H9 (cell line): ENCODE results near the gene GTPBP6. TPM values are rescaled to one million over a fixed set of nuclear protein-coding genes. Genes with fewer than 3 reads are reported as not detected.

Source experiments
- DNase-seq: peaks from one replicate; pipeline ENCODE4 v3.0.0-alpha.2; 2017
- H2AFZ ChIP-seq: one replicate; pipeline ENCODE4 v1.6.1; 2013; ENCODE audit warnings: mild to moderate bottlenecking, low read length, control low read depth, moderate library complexity
- H2AK5ac ChIP-seq: 2 replicates; pipeline ENCODE4 v1.6.1; 2013; ENCODE audit warnings: low read length, control low read depth, mixed read lengths; ENCODE audit not compliant: insufficient read length
- H2BK120ac ChIP-seq: one replicate; pipeline ENCODE4 v1.6.1; 2013; ENCODE audit warnings: low read depth, mild to moderate bottlenecking, low read length, control low read depth, inconsistent platforms; ENCODE audit not compliant: poor library complexity, severe bottlenecking
- H2BK12ac ChIP-seq: 2 replicates; pipeline ENCODE4 v1.6.1; 2013; ENCODE audit warnings: low read length, control low read depth, mixed read lengths, low read depth; ENCODE audit not compliant: insufficient read length
- H2BK15ac ChIP-seq: 2 replicates; pipeline ENCODE4 v1.6.1; 2013; ENCODE audit warnings: low read depth, low read length, control low read depth
- H2BK20ac ChIP-seq: one replicate; pipeline ENCODE4 v1.6.1; 2013; ENCODE audit warnings: low read depth, mild to moderate bottlenecking, low read length, control low read depth, inconsistent platforms; ENCODE audit not compliant: poor library complexity, severe bottlenecking
- H2BK5ac ChIP-seq: 2 replicates; pipeline ENCODE4 v1.6.1; 2013; ENCODE audit warnings: low read length, control low read depth, mixed read lengths; ENCODE audit not compliant: insufficient read length
- H3K14ac ChIP-seq: 2 replicates; pipeline ENCODE4 v1.6.1; 2013; ENCODE audit warnings: low read length, control low read depth; ENCODE audit not compliant: insufficient read depth
- H3K18ac ChIP-seq: 2 replicates; pipeline ENCODE4 v1.6.1; 2013; ENCODE audit warnings: low read depth, mild to moderate bottlenecking, mixed read lengths, low read length, control low read depth; ENCODE audit not compliant: insufficient read length
- H3K23ac ChIP-seq: 2 replicates; pipeline ENCODE4 v1.6.1; 2013; ENCODE audit warnings: low read length, control low read depth, mixed read lengths, low read depth; ENCODE audit not compliant: insufficient read length
- H3K23me2 ChIP-seq: 2 replicates; pipeline ENCODE4 v1.6.1; 2013; ENCODE audit warnings: low read depth, mild to moderate bottlenecking, mixed read lengths, low read length, control low read depth; ENCODE audit not compliant: insufficient read length, poor library complexity, severe bottlenecking
- H3K27ac ChIP-seq: 2 replicates; pipeline ENCODE4 v1.5.1; 2013; ENCODE audit warnings: low read length, control low read depth, mixed read lengths, low read depth; ENCODE audit not compliant: insufficient read length
- H3K27me3 ChIP-seq: 2 replicates; pipeline ENCODE4 v1.6.1; 2013; ENCODE audit warnings: low read length, control low read depth, inconsistent platforms; ENCODE audit not compliant: insufficient read depth
- H3K4ac ChIP-seq: 2 replicates; pipeline ENCODE4 v1.6.1; 2013; ENCODE audit warnings: low read depth, mild to moderate bottlenecking, control low read depth, inconsistent platforms, low read length, moderate library complexity
- H3K4me1 ChIP-seq: 2 replicates; pipeline ENCODE4 v1.6.1; 2013; ENCODE audit warnings: low read length, control low read depth, inconsistent platforms; ENCODE audit not compliant: insufficient read depth
- H3K4me2 ChIP-seq: 2 replicates; pipeline ENCODE4 v1.6.1; 2013; ENCODE audit warnings: low read length, control low read depth, mixed read lengths; ENCODE audit not compliant: insufficient read length, insufficient read depth
- H3K56ac ChIP-seq: 2 replicates; pipeline ENCODE4 v1.6.1; 2013; ENCODE audit warnings: low read depth, mild to moderate bottlenecking, mixed read lengths, low read length, control low read depth; ENCODE audit not compliant: insufficient read length
- H3K79me1 ChIP-seq: 2 replicates; pipeline ENCODE4 v1.6.1; 2013; ENCODE audit warnings: low read depth, mild to moderate bottlenecking, moderate library complexity, low read length, control low read depth, inconsistent platforms; ENCODE audit not compliant: insufficient read depth, poor library complexity, severe bottlenecking
- H3K79me2 ChIP-seq: 2 replicates; pipeline ENCODE4 v1.6.1; 2013; ENCODE audit warnings: low read length, control low read depth, inconsistent platforms; ENCODE audit not compliant: insufficient read depth
- H3K9ac ChIP-seq: 2 replicates; pipeline ENCODE4 v1.6.1; 2013; ENCODE audit warnings: low read length, control low read depth, mixed read lengths; ENCODE audit not compliant: insufficient read length; ENCODE audit errors: extremely low read depth
- H3K9me3 ChIP-seq: one replicate; pipeline ENCODE4 v1.6.1; 2013; ENCODE audit warnings: low read depth, low read length, inconsistent platforms; ENCODE audit not compliant: control insufficient read depth
- H3T11ph ChIP-seq: one replicate; pipeline ENCODE4 v1.6.1; 2013; ENCODE audit warnings: mild to moderate bottlenecking, low read length, control low read depth, inconsistent platforms
- H4K20me1 ChIP-seq: one replicate; pipeline ENCODE4 v1.6.1; 2013; ENCODE audit not compliant: control insufficient read depth, insufficient read length, insufficient read depth
- H4K5ac ChIP-seq: 2 replicates; pipeline ENCODE4 v1.6.1; 2013; ENCODE audit warnings: low read depth, mild to moderate bottlenecking, mixed read lengths, low read length, control low read depth; ENCODE audit not compliant: insufficient read length
- H4K8ac ChIP-seq: replicated peaks from 2 replicates; pipeline ENCODE4 v1.6.1; 2013; ENCODE audit warnings: low read length, control low read depth, mixed read lengths, low read depth; ENCODE audit not compliant: insufficient read length
- H4K91ac ChIP-seq: 2 replicates; pipeline ENCODE4 v1.6.1; 2013; ENCODE audit warnings: low read depth, mild to moderate bottlenecking, moderate library complexity, mixed read lengths, low read length, control low read depth; ENCODE audit not compliant: insufficient read length
- H3K27ac Mint-ChIP-seq, 3 experiments: 2 replicates in 2 of 3; 3 replicates in 1 of 3; pipeline ENCODE4 v1.8.0; 2020 to 2021; ENCODE audit warnings: mixed read lengths in 3 of 3, mild to moderate bottlenecking in 1 of 3, moderate library complexity in 1 of 3
- H3K27me3 Mint-ChIP-seq: 2 replicates; pipeline ENCODE4 v1.8.0; 2021; ENCODE audit warnings: low read depth, mild to moderate bottlenecking, moderate library complexity, mixed read lengths
- H3K36me3 Mint-ChIP-seq, 3 experiments: 2 replicates in 2 of 3; 3 replicates in 1 of 3; pipeline ENCODE4 v1.8.0; 2020 to 2021; ENCODE audit warnings: low read depth in 3 of 3, mixed read lengths in 3 of 3; ENCODE audit not compliant: insufficient read depth in 1 of 3
- H3K4me1 Mint-ChIP-seq, 2 experiments: 2 replicates each; pipeline ENCODE4 v1.8.0; 2020; ENCODE audit warnings: mixed read lengths in 2 of 2
- H3K4me3 Mint-ChIP-seq, 2 experiments: 2 replicates in 1 of 2; 3 replicates in 1 of 2; pipeline ENCODE4 v1.8.0; 2020 to 2021; ENCODE audit warnings: mild to moderate bottlenecking in 2 of 2, mixed read lengths in 2 of 2, moderate library complexity in 1 of 2
- H3K9me3 Mint-ChIP-seq, 2 experiments: 2 replicates in 1 of 2; 3 replicates in 1 of 2; pipeline ENCODE4 v1.8.0; 2020; ENCODE audit warnings: mild to moderate bottlenecking in 2 of 2, mixed read lengths in 2 of 2, moderate library complexity in 1 of 2
- CTCF ChIP-seq: fragments of 200-600 bp; sonication (generic); conservative IDR thresholded peaks from 3 replicates; pipeline ENCODE4 v1.8.0; 2021; ENCODE audit warnings: antibody characterized with exemption, mild to moderate bottlenecking
- WGBS: extraction: QIAGEN DNeasy Blood & Tissue Kit; methylation state at CpG from one replicate; pipeline ENCODE4 v1.1.7; 2013; ENCODE audit warnings: missing lambda C conversion rate, low lambda C conversion rate, mixed read lengths; ENCODE audit not compliant: insufficient read length; ENCODE audit errors: extremely low coverage; 5-methylcytosine and 5-hydroxymethylcytosine counted together
- total RNA-seq: library from RNA; stranded (reverse); gene quantifications from 2 replicates; pipeline ENCODE4 v1.2.1, GENCODE V29; 2021

The GTPBP6 gene
- total RNA-seq, 1 experiment from 2014 or later: 64.0 TPM

GRCh38 chrX:360496-361150, 42.0 kb upstream of the GTPBP6 start:
- no peak for TF ChIP-seq CTCF
- Histone ChIP-seq H4K8ac (no peak overlapping the region), H3K27ac (no peak overlapping the region), H3K4ac (no peak overlapping the region), H4K5ac (no peak overlapping the region), H3K56ac (no peak overlapping the region), H2BK5ac (no peak overlapping the region), H3T11ph (no peak overlapping the region), H3K4me1 (no peaks in the 10 kb centered on the region), H3K23ac (no peak overlapping the region), H3K79me1 (peaks cover 3% of the 10 kb centered on the region), H3K14ac (no peak overlapping the region), H3K23me2 (no peaks in the 10 kb centered on the region), H2BK20ac (no peak overlapping the region), H4K20me1 (no peaks in the 10 kb centered on the region), H2AK5ac (no peak overlapping the region), H2BK12ac (no peak overlapping the region), H3K4me2 (no peak overlapping the region), H2BK15ac (no peak overlapping the region), H3K18ac (no peak overlapping the region), H2AFZ (no peak overlapping the region), H4K91ac (no peak overlapping the region), H3K79me2 (peaks cover 3% of the 10 kb centered on the region; the same call in 1 of the 2 replicates), H2BK120ac (no peak overlapping the region), H3K9ac (no peak overlapping the region), H3K27me3 (no peaks in the 10 kb centered on the region), H3K9me3 (no peaks in the 10 kb centered on the region)
- WGBS: no CpG with 5 or more reads among the region's 26 CpGs
- Mint-ChIP-seq H3K27me3 (no peaks in the 10 kb centered on the region), H3K27ac (no peak overlapping the region), H3K36me3 (peaks cover 52 to 68% (median 55%) of the 10 kb centered on the region in 3 experiments), H3K9me3 (0 out of 5 replicates have a peak, but pooled peaks cover 0 to 3% of the 10 kb centered on the region in 2 experiments), H3K4me3 (no peak overlapping the region), H3K4me1 (no peaks in the 10 kb centered on the region)
- no peak for DNase-seq
